MCF 10A (cell line): ENCODE measurements around the gene MT1E. TPM values are rescaled to one million over a fixed set of nuclear protein-coding genes. Genes with fewer than 3 reads are reported as not detected.

Experiments
- BruUV-seq: library from RNA; stranded (reverse); fragments of 400-500 nt; replicated peaks from 2 replicates; lab custom pipeline; 2021; lab: Mats Ljungman, UMichigan
- CTCF ChIA-PET: fragments of 300-600 bp; sonication (Branson Sonifier 250); formaldehyde crosslinking; extraction: SDS; loops from one replicate; lab custom pipeline; 2021; ENCODE audit warnings: antibody characterized with exemption, inconsistent platforms; lab: Yijun Ruan, JAX
- POLR2A ChIA-PET: fragments of 300-600, 350-650 bp; sonication (Branson Sonifier 250); formaldehyde crosslinking; extraction: SDS; loops from one replicate; lab custom pipeline; 2020; ENCODE audit warnings: antibody characterized with exemption, inconsistent platforms; lab: Yijun Ruan, JAX
- DNase-seq: peaks from one replicate; pipeline ENCODE4 v3.0.0-alpha.2; 2018; ENCODE audit not compliant: unreplicated experiment
- H3K27ac Mint-ChIP-seq: one replicate; pipeline ENCODE4 v1.8.0; 2022; ENCODE audit warnings: mild to moderate bottlenecking, low read depth, mixed read lengths; ENCODE audit not compliant: unreplicated experiment
- H3K27me3 Mint-ChIP-seq: one replicate; pipeline ENCODE4 v1.8.0; 2022; ENCODE audit warnings: mixed read lengths; ENCODE audit not compliant: insufficient read depth, unreplicated experiment
- H3K36me3 Mint-ChIP-seq: one replicate; pipeline ENCODE4 v1.8.0; 2022; ENCODE audit warnings: mild to moderate bottlenecking, moderate library complexity, mixed read lengths; ENCODE audit not compliant: insufficient read depth, unreplicated experiment
- H3K4me1 Mint-ChIP-seq: one replicate; pipeline ENCODE4 v1.8.0; 2022; ENCODE audit warnings: mixed read lengths; ENCODE audit not compliant: insufficient read depth, unreplicated experiment
- H3K4me3 Mint-ChIP-seq: one replicate; pipeline ENCODE4 v1.8.0; 2022; ENCODE audit warnings: mild to moderate bottlenecking, moderate library complexity, mixed read lengths; ENCODE audit not compliant: unreplicated experiment
- H3K9me3 Mint-ChIP-seq: one replicate; pipeline ENCODE4 v1.8.0; 2022; ENCODE audit warnings: mixed read lengths; ENCODE audit not compliant: unreplicated experiment
- intact Hi-C: fragments of 100-400 bp; cut with micrococcal nuclease; formaldehyde crosslinking; loops from 2 replicates; pipeline ENCODE4 v1.14.1; 2022
- total RNA-seq: library from RNA; stranded (reverse); gene quantifications from 2 replicates; pipeline ENCODE4 v1.2.3, GENCODE V29; 2022
- TF ChIP-seq, protein P1 (sequence below): fragments of 200-600 bp; IDR thresholded peaks from one replicate; pipeline ENCODE4 v1.8.0; 2022; ENCODE audit warnings: antibody characterized with exemption, mild to moderate bottlenecking; ENCODE audit not compliant: unreplicated experiment

Gene MT1E
- total RNA-seq, 1 experiment from 2014 or later = 934 TPM

DNA sequence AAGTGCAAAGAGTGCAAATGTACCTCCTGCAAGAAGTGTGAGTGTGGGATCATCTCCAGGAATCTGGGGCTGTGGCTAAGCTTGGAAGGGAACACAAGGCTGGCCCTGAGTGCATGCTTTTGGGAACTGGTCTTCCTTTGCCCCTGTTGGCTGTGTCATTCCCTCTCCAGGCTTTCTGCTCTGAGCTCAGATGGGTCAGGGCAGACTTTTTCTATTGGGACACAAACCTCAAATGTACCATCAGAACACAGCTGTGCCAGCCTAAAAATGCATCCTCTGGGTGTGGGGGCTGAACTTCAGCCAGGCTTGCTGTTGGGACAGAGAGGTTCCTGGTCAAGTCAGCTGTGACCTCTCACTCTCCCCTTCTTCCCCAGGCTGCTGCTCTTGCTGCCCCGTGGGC lies 27.0 kb downstream of the MT1E start:
- no peaks in the 10 kb centered on the region for H3K9me3 Mint-ChIP-seq
- TF ChIP-seq, protein P1, sequence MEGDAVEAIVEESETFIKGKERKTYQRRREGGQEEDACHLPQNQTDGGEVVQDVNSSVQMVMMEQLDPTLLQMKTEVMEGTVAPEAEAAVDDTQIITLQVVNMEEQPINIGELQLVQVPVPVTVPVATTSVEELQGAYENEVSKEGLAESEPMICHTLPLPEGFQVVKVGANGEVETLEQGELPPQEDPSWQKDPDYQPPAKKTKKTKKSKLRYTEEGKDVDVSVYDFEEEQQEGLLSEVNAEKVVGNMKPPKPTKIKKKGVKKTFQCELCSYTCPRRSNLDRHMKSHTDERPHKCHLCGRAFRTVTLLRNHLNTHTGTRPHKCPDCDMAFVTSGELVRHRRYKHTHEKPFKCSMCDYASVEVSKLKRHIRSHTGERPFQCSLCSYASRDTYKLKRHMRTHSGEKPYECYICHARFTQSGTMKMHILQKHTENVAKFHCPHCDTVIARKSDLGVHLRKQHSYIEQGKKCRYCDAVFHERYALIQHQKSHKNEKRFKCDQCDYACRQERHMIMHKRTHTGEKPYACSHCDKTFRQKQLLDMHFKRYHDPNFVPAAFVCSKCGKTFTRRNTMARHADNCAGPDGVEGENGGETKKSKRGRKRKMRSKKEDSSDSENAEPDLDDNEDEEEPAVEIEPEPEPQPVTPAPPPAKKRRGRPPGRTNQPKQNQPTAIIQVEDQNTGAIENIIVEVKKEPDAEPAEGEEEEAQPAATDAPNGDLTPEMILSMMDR = no peak
- H3K4me3 Mint-ChIP-seq = no peak overlapping the region
- CTCF ChIA-PET = interaction anchor here (0.6 to 1.5 kb wide), 4 partner anchors 9 to 496 kb away, joined by 3 to 5 read pairs (median 4); no protein-coding TSS in a partner anchor
- no TSS peak for BruUV-seq
- intact Hi-C loops = no loop called here
- no peaks in the 10 kb centered on the region for H3K27me3 Mint-ChIP-seq
- peaks cover 4% of the 10 kb centered on the region for H3K36me3 Mint-ChIP-seq
- peaks cover 15% of the 10 kb centered on the region for H3K4me1 Mint-ChIP-seq
- POLR2A ChIA-PET = interaction anchor here (0.7 to 6.3 kb wide), 6 partner anchors 8 to 144 kb away, joined by 3 to 60 read pairs (median 4); partner anchors contain the start of genes MT1E and MT2A
- no peak overlapping the region for H3K27ac Mint-ChIP-seq
- no peak for DNase-seq

DNA sequence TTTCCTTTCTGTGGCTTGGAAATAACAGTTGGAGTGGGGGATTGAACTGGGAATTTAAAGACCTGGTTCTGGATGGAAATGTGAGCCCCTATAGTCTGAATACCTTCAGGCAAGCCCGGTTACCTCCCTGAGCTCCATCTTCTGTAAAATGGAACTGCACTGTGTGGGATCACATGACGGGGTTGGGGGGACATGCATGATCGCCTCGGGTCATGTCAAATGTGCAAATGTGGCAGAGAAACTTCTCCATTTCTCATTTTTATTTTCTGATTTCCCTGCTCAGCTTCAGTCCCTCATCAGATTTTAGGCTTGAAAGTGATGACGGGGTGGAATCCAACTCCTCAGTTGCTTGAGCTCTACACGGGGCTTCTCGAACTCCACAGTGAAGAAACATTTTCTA lies 27.6 kb downstream of the MT1E start:
- CTCF ChIA-PET = interaction anchor here (0.6 to 1.5 kb wide), 3 partner anchors 10 to 52 kb away, joined by 3 to 5 read pairs (median 3); no protein-coding TSS in a partner anchor
- no peak overlapping the region for H3K27ac Mint-ChIP-seq
- no peaks in the 10 kb centered on the region for H3K27me3 Mint-ChIP-seq
- POLR2A ChIA-PET = interaction anchor here (0.7 to 6.3 kb wide), 6 partner anchors 17 to 145 kb away, joined by 3 to 60 read pairs (median 8); partner anchors contain the start of genes MT1E, MT1X and MT2A
- H3K4me3 Mint-ChIP-seq = no peak overlapping the region
- H3K36me3 Mint-ChIP-seq = peaks cover 4% of the 10 kb centered on the region
- intact Hi-C loops = no loop called here
- H3K4me1 Mint-ChIP-seq = peaks cover 21% of the 10 kb centered on the region
- H3K9me3 Mint-ChIP-seq = no peaks in the 10 kb centered on the region
- TF ChIP-seq, protein P1 = no peak
- DNase-seq = no peak
- BruUV-seq = no TSS peak

DNA sequence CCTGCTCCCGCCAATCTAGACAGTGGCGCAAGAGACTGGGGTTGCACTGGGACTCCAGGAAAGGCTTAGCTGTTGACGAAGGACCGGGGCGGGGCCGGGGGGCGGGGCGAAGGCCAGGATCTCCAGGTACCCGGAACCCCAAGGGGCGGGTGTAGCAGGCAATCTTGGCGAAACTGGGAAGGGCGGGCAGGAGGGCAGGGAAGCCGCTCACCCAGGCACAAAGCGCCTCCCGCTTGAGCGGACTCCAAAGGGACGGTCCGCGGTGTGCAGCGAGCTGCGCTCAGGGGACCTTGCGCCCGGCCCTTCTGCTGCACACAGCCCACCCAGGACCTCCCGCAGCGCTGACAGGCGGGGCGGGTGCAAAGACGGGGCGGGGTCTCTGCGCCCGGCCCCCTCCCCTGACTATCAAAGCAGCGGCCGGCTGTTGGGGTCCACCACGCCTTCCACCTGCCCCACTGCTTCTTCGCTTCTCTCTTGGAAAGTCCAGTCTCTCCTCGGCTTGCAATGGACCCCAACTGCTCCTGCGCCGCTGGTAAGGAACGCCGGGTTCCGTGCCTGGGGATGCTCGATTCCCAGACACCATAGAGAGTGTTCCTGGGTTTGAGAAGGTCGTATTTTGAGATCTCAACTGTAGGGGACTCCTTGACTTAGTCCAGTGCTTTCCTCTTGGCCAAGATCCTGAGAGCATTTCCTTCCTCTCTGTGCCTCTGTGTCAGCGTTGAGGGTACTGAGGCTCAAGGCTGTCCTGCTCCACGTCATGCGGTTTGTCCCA lies 32.2 kb downstream of the MT1E start, which contains the start of gene MT1F:
Gene MT1F (plus strand): TSS at position 405 of the 772 bp plus-strand sequence. CDS start 100 bp downstream, at position 505.
- CTCF ChIA-PET = no interaction called here
- TF ChIP-seq, protein P1 = no peak
- peak; percentile 95 for DNase-seq
- H3K4me3 Mint-ChIP-seq = peak within 1 kb of the TSS; percentile 77
- POLR2A ChIA-PET = interaction anchor here (0.5 to 5.6 kb wide), 14 partner anchors 9 to 512 kb away, joined by 3 to 60 read pairs (median 4); partner anchors contain the start of genes MT1E, MT1X and MT2A
- BruUV-seq = no TSS peak
- no peaks in the 10 kb centered on the region for H3K9me3 Mint-ChIP-seq
- H3K36me3 Mint-ChIP-seq = peaks cover 4% of the 10 kb centered on the region
- no peak within 1 kb of the TSS for H3K27ac Mint-ChIP-seq
- no peaks in the 10 kb centered on the region for H3K27me3 Mint-ChIP-seq
- peaks cover 21% of the 10 kb centered on the region for H3K4me1 Mint-ChIP-seq
- intact Hi-C loops = no loop called here

DNA sequence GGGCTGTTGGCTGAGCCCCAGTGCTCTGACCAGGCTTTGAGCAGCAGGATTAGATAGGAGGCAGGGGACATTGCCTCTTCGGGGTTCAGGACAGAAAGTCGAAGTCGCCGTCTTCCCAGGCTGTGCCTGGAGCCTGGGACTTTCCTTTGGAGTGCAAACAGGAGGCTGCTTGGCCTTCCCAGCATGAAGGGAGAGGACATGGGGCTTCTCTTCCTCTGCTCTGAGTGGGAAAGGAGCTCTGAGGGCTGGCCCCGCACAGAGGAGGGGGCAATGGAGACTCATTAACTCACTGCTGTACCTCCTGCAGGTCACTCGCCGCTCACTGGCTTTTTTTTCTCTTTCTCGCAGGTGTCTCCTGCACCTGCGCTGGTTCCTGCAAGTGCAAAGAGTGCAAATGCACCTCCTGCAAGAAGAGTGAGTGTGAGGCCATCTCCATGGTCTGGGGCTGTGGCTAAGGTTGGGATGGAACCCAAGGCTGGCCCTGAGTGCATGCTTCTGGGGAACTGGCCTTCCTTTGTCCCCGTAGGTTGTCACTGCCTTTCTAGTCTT lies 32.8 kb downstream of the MT1E start:
- no TSS peak for BruUV-seq
- Mint-ChIP-seq H3K27me3 (no peaks in the 10 kb centered on the region), H3K36me3 (peaks cover 4% of the 10 kb centered on the region), H3K4me1 (peaks cover 21% of the 10 kb centered on the region), H3K9me3 (no peaks in the 10 kb centered on the region), H3K27ac (no peak overlapping the region), H3K4me3 (peak overlapping the region; percentile 77)
- no peak for DNase-seq
- ChIA-PET CTCF (interaction anchor here (0.6 kb wide), 1 partner anchor 15 kb away, joined by 3 read pairs; no protein-coding TSS in a partner anchor), POLR2A (interaction anchor here (0.5 to 5.6 kb wide), 8 partner anchors 15 to 206 kb away, joined by 3 to 60 read pairs (median 5); partner anchors contain the start of genes MT1E and MT1X)
- TF ChIP-seq, protein P1 = no peak
- intact Hi-C loops = no loop called here
